Natural killer cell (primary cell): ENCODE data around the gene IRX1. TPM values are rescaled to one million over a fixed set of nuclear protein-coding genes. Genes with fewer than 3 reads are reported as not detected.
A peak's percentile ranks its signal among the peaks of the same experiment; 100 is the strongest.

Experiments used
- ATAC-seq, 3 donors: fragments of 150-1000 bp in 2 of 3; fragments of 200-7000 bp in 1 of 3; cut with Tn5 transposase; 1 replicate in 1 of 3; 2 replicates in 2 of 3; pipeline ENCODE4 v1.10.0; 2021; ENCODE audit warnings: mild to moderate bottlenecking in 2 of 3, moderate library complexity in 2 of 3
- DNase-seq, 2 donors: peaks; one replicate each; pipeline versions ENCODE4 v3.0.0 to v3.0.0-alpha.2; 2013 to 2021; ENCODE audit warnings: mixed read lengths in 1 of 2
- H3K27ac ChIP-seq: one replicate; pipeline ENCODE4 v1.5.1; 2013; ENCODE audit warnings: mild to moderate bottlenecking, low read length
- H3K27me3 ChIP-seq: one replicate; pipeline ENCODE4 v1.6.1; 2013; ENCODE audit warnings: low read length; ENCODE audit not compliant: control insufficient read depth, insufficient read depth
- H3K36me3 ChIP-seq: one replicate; pipeline ENCODE4 v1.6.1; 2013; ENCODE audit warnings: low read length; ENCODE audit not compliant: control insufficient read depth, insufficient read depth
- H3K4me1 ChIP-seq: one replicate; pipeline ENCODE4 v1.6.1; 2013; ENCODE audit warnings: low read length; ENCODE audit not compliant: control insufficient read depth, insufficient read depth
- H3K4me3 ChIP-seq: one replicate; pipeline ENCODE4 v1.5.1; 2013; ENCODE audit warnings: low read length
- H3K9me3 ChIP-seq: one replicate; pipeline ENCODE4 v1.6.1; 2013; ENCODE audit warnings: low read length; ENCODE audit not compliant: control insufficient read depth, insufficient read depth
- H3K27ac Mint-ChIP-seq, 2 donors: one replicate each; pipeline ENCODE4 v1.8.0; 2022; ENCODE audit warnings: mild to moderate bottlenecking in 2 of 2, mixed read lengths in 2 of 2, moderate library complexity in 1 of 2
- H3K27me3 Mint-ChIP-seq, 2 donors: one replicate each; pipeline ENCODE4 v1.8.0; 2022; ENCODE audit warnings: low read depth in 2 of 2, mixed read lengths in 2 of 2
- H3K36me3 Mint-ChIP-seq: one replicate; pipeline ENCODE4 v1.8.0; 2022; ENCODE audit warnings: mixed read lengths
- H3K4me1 Mint-ChIP-seq, 2 donors: one replicate each; pipeline ENCODE4 v1.8.0; 2022; ENCODE audit warnings: mixed read lengths in 2 of 2
- H3K4me3 Mint-ChIP-seq: one replicate; pipeline ENCODE4 v1.8.0; 2022; ENCODE audit warnings: mild to moderate bottlenecking, moderate library complexity, mixed read lengths
- H3K9me3 Mint-ChIP-seq, 2 donors: one replicate each; pipeline ENCODE4 v1.8.0; 2022; ENCODE audit warnings: mixed read lengths in 2 of 2
- WGBS: methylation state at CpG from one replicate; pipeline ENCODE4 v1.1.7; 2013; ENCODE audit warnings: missing lambda C conversion rate; ENCODE audit not compliant: insufficient coverage; 5-methylcytosine and 5-hydroxymethylcytosine counted together
- intact Hi-C: fragments of 100-400 bp; cut with micrococcal nuclease; formaldehyde crosslinking; loops from one replicate; pipeline ENCODE4 v1.14.2; 2022
- total RNA-seq, 4 donors: library from RNA; stranded (reverse); fragments of 120-200 nt in 1 of 4; gene quantifications; one replicate each; pipeline versions ENCODE4 v1.2.3 to v1.2.4, GENCODE V29; 2013 to 2022
- TF ChIP-seq, protein P1 (sequence below): fragments of 200-600 bp; IDR thresholded peaks from one replicate; pipeline ENCODE4 v1.8.0; 2022; ENCODE audit warnings: antibody characterized with exemption

IRX1 gene
- total RNA-seq, 3 donors from 2014 or later (not counting 1 experiment from before 2014, with no cell fraction given) = not detected

DNA sequence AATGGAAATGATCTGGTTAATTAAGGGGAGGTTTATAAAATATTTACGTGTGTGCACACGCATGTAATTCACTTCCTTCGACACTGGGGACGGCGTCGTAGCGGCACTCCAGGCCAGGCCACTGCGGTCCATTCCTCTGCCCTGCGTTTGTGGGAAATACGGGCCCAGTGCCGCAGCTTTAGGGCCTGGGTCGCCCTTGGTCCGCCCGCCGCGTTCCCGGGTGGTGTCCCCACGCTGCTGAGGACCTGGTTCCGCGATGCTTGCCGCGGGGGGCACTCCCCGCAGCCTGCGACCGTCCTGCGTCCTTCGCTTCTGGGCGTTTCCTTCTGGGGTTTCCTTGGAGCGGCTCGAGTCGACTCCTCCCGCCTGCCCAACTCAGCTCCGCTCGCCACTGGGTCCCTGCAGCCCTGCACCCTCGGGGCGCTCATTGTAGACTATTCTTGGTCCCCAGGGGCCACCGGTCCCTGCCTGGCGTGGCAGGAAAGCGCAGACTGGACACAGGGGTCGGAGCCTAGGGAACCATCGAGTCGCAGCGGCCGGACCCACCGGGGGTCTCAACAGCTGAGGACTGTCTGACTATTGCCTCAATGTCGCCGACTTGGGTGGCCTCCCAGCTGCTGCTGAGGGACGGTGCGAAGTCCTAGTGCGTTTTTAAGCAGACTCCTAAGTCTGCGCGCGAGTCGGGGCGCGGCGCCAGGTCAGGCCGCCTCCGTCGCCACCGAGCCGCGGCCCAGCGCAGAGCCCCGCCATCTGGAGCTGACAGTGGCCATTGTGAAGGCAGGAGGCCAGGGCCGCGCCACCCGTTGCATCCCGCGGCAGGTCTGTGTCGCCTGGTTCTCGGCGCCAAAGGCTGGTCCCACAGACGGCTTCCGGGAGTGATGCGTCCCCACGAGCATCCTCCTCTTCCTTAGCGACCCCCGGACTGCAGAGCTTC lies 4.4 kb upstream of the IRX1 start:
- H3K4me3 Mint-ChIP-seq = no peak overlapping the region
- H3K27ac Mint-ChIP-seq = no peak overlapping the region
- Histone ChIP-seq H3K4me3 (no peak overlapping the region), H3K4me1 (no peaks in the 10 kb centered on the region), H3K27ac (no peak overlapping the region), H3K9me3 (no peaks in the 10 kb centered on the region), H3K27me3 (peaks cover 33% of the 10 kb centered on the region), H3K36me3 (no peaks in the 10 kb centered on the region)
- WGBS = 8% methylated on average over 78 of the region's 79 CpGs
- H3K36me3 Mint-ChIP-seq = no peaks in the 10 kb centered on the region
- no peak for DNase-seq
- no peak for ATAC-seq
- H3K27me3 Mint-ChIP-seq = peaks cover 41 to 55% of the 10 kb centered on the region in 2 donors
- peaks cover 0 to 2% of the 10 kb centered on the region in 2 donors for H3K9me3 Mint-ChIP-seq
- H3K4me1 Mint-ChIP-seq = peaks cover 0 to 7% of the 10 kb centered on the region in 2 donors
- TF ChIP-seq, protein P1, sequence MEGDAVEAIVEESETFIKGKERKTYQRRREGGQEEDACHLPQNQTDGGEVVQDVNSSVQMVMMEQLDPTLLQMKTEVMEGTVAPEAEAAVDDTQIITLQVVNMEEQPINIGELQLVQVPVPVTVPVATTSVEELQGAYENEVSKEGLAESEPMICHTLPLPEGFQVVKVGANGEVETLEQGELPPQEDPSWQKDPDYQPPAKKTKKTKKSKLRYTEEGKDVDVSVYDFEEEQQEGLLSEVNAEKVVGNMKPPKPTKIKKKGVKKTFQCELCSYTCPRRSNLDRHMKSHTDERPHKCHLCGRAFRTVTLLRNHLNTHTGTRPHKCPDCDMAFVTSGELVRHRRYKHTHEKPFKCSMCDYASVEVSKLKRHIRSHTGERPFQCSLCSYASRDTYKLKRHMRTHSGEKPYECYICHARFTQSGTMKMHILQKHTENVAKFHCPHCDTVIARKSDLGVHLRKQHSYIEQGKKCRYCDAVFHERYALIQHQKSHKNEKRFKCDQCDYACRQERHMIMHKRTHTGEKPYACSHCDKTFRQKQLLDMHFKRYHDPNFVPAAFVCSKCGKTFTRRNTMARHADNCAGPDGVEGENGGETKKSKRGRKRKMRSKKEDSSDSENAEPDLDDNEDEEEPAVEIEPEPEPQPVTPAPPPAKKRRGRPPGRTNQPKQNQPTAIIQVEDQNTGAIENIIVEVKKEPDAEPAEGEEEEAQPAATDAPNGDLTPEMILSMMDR = no peak
- intact Hi-C loops = no loop called here

DNA sequence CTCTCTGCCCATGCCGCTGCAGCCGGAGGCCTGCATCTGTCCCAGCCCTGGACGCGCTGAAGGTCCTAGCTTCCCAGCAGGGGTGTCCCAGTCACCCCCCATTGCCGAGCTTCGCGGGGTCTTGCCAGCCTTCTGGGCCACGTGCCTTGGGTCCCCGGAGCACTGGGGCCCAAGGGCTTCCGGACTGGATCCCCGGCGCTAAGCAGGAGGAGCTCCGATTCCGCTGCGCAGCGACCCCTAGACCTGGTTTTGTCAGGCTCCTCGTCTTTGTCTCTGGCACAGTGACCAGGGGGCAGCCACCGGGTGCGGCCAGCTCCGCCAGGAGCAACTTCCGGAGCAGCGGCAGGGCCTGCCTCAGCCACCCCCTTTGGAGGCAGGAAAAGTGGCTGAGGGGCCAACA lies 3.3 kb upstream of the IRX1 start:
- H3K36me3 ChIP-seq = no peaks in the 10 kb centered on the region
- H3K4me1 ChIP-seq = no peaks in the 10 kb centered on the region
- H3K4me3 ChIP-seq = no peak overlapping the region
- Mint-ChIP-seq H3K36me3 (no peaks in the 10 kb centered on the region), H3K4me3 (no peak overlapping the region), H3K27me3 (peaks cover 43 to 53% of the 10 kb centered on the region in 2 donors), H3K9me3 (no peaks in the 10 kb centered on the region), H3K4me1 (peaks cover 0 to 7% of the 10 kb centered on the region in 2 donors), H3K27ac (no peak overlapping the region)
- ATAC-seq (no peak), DNase-seq (no peak)
- WGBS = 8% methylated on average over 22 of the region's 22 CpGs
- no peaks in the 10 kb centered on the region for H3K9me3 ChIP-seq
- TF ChIP-seq, protein P1 = no peak
- H3K27me3 ChIP-seq = peaks cover 33% of the 10 kb centered on the region
- intact Hi-C loops = no loop called here
- no peak overlapping the region for H3K27ac ChIP-seq

DNA sequence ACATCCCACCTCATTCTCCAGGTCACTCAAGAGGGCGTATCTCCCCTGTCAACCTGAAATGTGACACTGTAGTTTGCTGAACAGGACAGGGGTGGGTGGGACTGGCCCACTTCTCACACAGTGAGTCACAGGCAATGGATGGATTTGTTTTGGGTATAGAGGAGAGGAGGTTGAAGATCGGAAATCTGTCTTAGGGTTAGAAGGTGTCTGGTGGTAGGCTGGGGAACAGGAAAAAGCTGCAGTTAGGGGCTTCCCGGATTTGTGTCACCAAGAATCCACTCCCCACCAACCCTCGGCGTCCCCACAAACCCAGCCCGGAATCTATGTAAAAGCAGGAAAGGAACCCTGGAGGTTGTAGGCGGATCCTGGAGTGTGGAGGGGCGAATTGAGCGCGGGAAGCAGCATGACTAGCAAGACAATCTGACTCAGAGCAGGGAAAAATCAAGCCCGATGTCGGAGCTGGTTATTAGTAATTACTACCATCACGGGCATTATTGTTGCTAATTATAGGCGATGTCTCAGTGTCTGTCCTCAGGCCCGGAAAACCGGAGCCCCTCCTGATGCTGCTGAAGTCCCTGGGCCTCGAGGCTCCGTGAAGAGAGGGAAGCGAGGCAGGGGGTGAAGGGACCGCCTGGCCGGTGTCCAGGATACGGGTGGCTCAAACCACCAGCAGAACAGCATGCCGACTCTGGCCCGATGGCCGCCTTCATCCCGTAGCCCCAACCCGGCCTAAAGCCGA lies 1.7 kb upstream of the IRX1 start:
- Histone ChIP-seq H3K27ac (no peak overlapping the region), H3K4me1 (no peaks in the 10 kb centered on the region), H3K36me3 (no peaks in the 10 kb centered on the region), H3K4me3 (no peak overlapping the region), H3K27me3 (peaks cover 38% of the 10 kb centered on the region), H3K9me3 (no peaks in the 10 kb centered on the region)
- Mint-ChIP-seq H3K27me3 (peaks cover 51 to 53% of the 10 kb centered on the region in 2 donors), H3K9me3 (no peaks in the 10 kb centered on the region), H3K36me3 (no peaks in the 10 kb centered on the region), H3K4me3 (peak overlapping the region; percentile 38), H3K27ac (no peak overlapping the region), H3K4me1 (peaks cover 0 to 7% of the 10 kb centered on the region in 2 donors)
- ATAC-seq (no peak), DNase-seq (no peak)
- TF ChIP-seq, protein P1 = no peak
- 4% methylated on average over 24 of the region's 28 CpGs for WGBS
- intact Hi-C loops = no loop called here
